Adipocyte (in vitro differentiated cells): Measurements from ENCODE around the gene GPR142.

Experiments
- DNase-seq: peaks from one replicate; pipeline ENCODE4 v3.0.0-alpha.2; 2015; ENCODE audit warnings: low read depth
- H3K27me3 ChIP-seq: replicated peaks from 2 replicates; pipeline ENCODE4 v1.7.0; 2013; ENCODE audit warnings: mild to moderate bottlenecking, low read length, moderate library complexity; ENCODE audit not compliant: control insufficient read depth, insufficient read depth
- H3K36me3 ChIP-seq: 2 replicates; pipeline ENCODE4 v1.7.0; 2013; ENCODE audit warnings: low read length, mild to moderate bottlenecking, moderate library complexity; ENCODE audit not compliant: control insufficient read depth, insufficient read depth, severe bottlenecking
- H3K4me1 ChIP-seq: 2 replicates; pipeline ENCODE4 v1.7.0; 2013; ENCODE audit warnings: mild to moderate bottlenecking, low read length, moderate library complexity; ENCODE audit not compliant: control insufficient read depth, insufficient read depth
- H3K4me3 ChIP-seq: 2 replicates; pipeline ENCODE4 v1.7.0; 2013; ENCODE audit warnings: mild to moderate bottlenecking, low read length, moderate library complexity
- H3K9ac ChIP-seq: 2 replicates; pipeline ENCODE4 v1.7.0; 2013; ENCODE audit warnings: mild to moderate bottlenecking, low read length, moderate library complexity
- H3K9me3 ChIP-seq: 2 replicates; pipeline ENCODE4 v1.7.0; 2013; ENCODE audit warnings: mild to moderate bottlenecking, low read length, moderate library complexity; ENCODE audit not compliant: control insufficient read depth

GPR142 gene

DNA sequence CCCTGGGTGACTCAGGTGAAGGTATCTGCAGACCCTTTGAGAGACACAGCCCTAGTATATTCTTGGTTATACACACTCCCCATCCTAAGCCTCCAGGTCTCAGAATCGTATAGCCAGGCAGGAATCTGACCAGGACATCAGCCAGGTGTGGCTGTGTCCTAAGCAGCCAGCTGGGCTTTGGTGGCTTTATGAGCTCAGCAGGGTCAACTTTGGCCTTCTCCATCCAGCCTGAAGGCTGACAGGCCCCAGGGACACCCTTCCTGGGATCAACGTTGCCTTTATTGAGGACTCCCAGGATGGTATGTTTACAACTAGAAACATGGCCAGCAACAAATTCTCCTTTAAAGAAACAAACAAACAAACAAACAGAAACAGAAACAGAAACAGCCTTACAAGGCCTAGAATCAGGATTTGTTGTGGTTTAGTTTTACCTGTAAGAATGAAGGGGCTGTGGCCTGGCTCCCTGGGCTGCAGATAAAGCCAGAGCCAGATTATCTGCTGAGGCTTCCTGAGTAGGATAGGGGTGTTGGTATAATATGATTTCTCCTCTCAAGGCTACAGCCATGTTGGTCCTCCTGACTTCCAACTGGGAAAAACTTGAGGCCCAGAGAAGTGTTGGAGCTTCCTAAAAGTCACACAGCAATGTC, 32.8 kb upstream of the GPR142 start:
- no peak overlapping the region for H3K4me3 ChIP-seq
- H3K27me3 ChIP-seq: peaks cover 57% of the 10 kb centered on the region
- no peaks in the 10 kb centered on the region for H3K4me1 ChIP-seq
- no peaks in the 10 kb centered on the region for H3K36me3 ChIP-seq
- no peak for DNase-seq
- H3K9ac ChIP-seq: no peak overlapping the region
- H3K9me3 ChIP-seq: peaks cover 18% of the 10 kb centered on the region

DNA sequence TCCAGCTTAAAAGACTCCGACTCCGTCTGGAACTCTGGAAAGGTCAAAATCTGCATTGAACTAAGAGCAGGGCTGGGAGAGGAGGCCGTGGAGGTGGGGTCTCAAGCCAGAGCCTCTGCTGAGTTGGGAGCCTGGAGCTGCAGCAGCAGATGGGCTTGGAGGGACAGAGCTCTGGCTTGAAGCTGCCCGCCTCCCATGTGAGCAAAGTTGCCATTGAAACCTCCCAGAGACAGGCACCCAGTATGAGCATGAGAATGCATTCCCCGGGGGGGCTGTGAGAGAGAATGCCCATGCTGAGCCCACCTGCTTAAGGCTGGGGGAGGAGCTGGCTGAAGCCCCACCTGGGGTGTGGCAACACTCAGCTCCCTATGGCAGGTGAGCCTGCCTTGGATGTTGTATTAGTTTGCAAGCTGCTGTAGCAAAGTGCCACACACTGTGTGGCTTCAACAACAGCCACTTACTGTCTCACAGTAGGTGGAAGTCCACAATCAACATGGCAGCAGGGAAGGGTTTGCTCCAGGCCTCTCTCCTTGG, 31.7 kb upstream of the GPR142 start:
- Histone ChIP-seq H3K36me3 (no peaks in the 10 kb centered on the region), H3K9ac (no peak overlapping the region), H3K4me1 (no peaks in the 10 kb centered on the region), H3K4me3 (no peak overlapping the region), H3K9me3 (peaks cover 18% of the 10 kb centered on the region), H3K27me3 (peaks cover 57% of the 10 kb centered on the region)
- DNase-seq: no peak

DNA sequence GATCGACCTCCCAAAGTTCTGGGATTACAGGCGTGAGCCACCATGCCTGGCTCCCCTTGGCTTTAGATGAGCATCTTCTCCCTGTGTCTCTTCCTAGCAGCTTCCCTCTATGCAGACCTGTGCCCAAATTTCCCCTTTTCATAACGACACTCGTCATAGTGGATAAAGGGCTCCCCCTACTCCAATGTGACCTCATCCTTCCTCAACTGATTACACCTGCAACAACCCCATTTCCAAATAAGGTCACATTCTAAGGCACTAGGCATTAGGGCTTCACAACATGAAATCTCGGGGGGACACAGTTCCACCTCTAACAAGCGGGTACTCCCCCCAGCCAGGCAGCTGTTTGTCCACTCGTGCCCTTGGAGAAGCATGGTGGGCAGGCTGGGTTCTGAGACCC, 31.0 kb upstream of the GPR142 start:
- no peaks in the 10 kb centered on the region for H3K36me3 ChIP-seq
- peaks cover 55% of the 10 kb centered on the region for H3K27me3 ChIP-seq
- peaks cover 18% of the 10 kb centered on the region for H3K9me3 ChIP-seq
- H3K9ac ChIP-seq: no peak overlapping the region
- no peak for DNase-seq
- no peak overlapping the region for H3K4me3 ChIP-seq
- H3K4me1 ChIP-seq: no peaks in the 10 kb centered on the region

DNA sequence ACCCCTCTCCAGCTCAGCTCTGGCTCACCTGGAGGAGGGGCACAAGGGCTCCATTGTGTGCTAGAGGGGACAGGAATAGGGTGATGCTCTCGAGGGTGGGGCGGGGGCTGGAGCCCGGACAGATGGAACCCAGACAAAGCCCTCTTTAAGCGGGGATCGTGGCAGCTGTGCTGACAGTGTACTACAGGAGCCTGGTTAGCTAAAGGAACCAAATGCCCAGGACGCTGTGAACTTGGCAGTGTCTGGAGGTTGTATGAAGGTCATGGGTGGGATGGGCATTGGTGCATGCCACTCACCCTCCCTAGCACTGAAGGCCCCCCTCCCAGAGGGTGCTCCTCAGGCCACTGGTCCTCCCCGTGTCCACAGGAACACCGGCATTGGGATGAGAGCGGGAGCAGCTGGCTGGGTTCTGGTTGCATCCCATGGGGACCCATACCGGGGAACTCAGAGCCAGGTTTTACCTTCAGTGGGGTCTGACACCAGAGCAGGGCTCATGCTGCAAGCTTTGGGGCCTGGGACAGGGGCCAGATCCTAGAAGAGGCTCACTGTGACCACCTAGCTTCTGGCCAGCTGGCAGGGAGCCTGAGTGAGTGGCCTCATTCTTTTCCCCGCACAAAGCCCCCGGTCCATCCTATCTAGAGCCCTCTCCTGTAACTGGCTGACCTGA, 29.3 kb upstream of the GPR142 start:
- Histone ChIP-seq H3K9me3 (peaks cover 18% of the 10 kb centered on the region), H3K4me1 (no peaks in the 10 kb centered on the region), H3K4me3 (no peak overlapping the region), H3K36me3 (no peaks in the 10 kb centered on the region), H3K27me3 (peaks cover 47% of the 10 kb centered on the region), H3K9ac (no peak overlapping the region)
- DNase-seq: no peak

DNA sequence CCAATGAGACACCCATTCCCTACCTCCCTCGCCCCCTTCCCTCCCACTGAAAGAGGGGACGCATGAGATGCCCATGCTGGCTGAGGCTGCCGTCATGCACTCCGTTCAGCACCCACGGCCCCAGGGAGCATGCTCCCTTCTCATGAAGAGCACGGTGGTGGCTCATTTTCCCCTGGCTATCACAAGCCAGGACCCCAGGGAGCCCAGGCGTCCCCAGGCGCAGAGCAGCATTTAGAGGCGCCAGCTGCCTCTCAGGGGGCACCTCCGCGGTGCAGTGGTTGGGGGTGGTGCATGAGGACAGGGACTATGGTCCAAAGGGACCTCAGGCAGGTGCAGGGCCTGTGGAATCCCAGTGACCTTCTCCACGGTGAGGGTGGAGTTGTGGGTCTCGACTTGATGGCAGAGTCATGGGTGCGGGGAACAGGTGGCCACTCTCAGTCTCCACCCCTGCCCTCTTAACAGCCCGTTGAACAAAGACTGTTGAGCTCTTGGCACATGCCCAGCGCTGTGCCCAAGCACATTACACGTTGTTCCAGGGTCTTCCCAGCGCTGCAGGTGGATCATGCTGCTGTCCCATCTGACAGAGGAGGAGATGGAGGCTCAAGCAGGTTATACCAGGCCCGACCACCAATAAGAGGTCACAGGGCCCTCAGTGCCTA, 27.6 kb upstream of the GPR142 start:
- H3K9me3 ChIP-seq: peaks cover 9% of the 10 kb centered on the region
- H3K9ac ChIP-seq: no peak overlapping the region
- DNase-seq: no peak
- peaks cover 54% of the 10 kb centered on the region for H3K27me3 ChIP-seq
- no peak overlapping the region for H3K4me3 ChIP-seq
- no peaks in the 10 kb centered on the region for H3K4me1 ChIP-seq
- H3K36me3 ChIP-seq: no peaks in the 10 kb centered on the region

DNA sequence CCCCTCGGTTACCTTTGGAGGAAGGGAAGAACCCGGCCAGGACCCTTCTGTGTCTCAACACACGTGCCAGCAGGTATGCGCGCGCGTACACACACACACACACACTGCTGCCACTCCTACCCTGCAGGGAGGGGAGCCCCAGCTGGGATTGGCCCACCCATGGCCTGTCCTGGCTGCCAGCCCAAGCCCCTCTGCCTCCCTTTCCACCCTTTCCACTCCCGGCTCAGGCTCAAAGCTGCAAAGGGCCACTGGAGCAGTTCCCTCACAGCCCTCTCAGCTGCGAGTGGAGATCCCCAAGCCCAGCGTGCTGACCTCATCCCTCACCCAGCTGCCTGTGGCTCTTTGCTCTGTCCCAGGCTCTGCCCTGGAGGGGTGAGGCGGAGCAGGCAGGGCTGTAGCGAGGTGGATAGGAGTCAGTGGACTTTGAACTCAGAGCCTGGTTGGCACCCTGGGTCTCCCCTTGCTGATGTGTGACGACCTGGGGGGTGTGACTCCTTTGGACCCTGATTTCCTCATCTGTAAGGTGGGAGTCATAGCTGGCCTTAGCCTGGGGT, 26.8 kb upstream of the GPR142 start:
- no peak for DNase-seq
- Histone ChIP-seq H3K4me1 (no peaks in the 10 kb centered on the region), H3K36me3 (no peaks in the 10 kb centered on the region), H3K9ac (no peak overlapping the region), H3K9me3 (peaks cover under 1% of the 10 kb centered on the region), H3K4me3 (no peak overlapping the region), H3K27me3 (peaks cover 52% of the 10 kb centered on the region)

DNA sequence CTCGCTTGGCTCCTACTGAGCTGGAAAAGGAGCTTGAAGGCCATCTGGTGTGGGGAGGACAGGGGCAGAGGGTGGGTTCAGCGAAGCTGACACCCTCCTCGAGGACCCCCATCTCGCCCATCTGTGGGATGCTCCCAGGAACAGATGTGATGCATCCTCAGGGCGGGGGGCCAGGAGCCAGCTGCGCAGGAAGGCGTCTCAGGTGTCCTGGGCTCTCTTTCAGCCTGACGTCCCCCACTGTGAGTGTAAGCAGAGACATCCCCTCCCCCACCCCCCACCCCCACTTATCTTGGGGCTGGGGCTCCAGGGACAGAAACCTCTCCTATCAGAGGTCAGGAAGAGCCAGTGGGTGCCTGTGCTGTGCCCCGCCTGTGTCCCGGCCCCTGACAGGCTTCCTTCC, 25.1 kb upstream of the GPR142 start:
- Histone ChIP-seq H3K36me3 (no peaks in the 10 kb centered on the region), H3K4me1 (no peaks in the 10 kb centered on the region), H3K4me3 (no peak overlapping the region), H3K27me3 (peaks cover 53% of the 10 kb centered on the region), H3K9me3 (no peaks in the 10 kb centered on the region), H3K9ac (no peak overlapping the region)
- no peak for DNase-seq

DNA sequence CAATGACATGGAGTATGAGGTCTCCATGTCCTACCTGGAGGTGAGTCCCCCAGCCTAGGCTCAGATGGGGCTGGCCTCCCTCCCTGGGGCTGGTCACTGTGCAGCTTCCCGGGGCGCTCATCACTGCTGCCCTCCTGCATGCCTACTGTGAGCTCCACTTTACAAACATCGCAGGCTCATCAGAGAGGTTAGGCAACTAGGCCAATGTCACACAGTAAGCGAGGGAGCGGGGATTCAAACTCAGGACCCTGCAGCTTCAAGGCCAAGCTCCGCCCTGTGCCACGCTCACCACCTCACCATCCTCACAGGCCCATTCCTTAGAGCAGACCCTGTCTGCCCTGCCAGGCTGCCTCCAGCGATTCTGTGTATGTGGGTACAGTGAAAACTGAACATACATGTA, 24.2 kb upstream of the GPR142 start:
- H3K4me1 ChIP-seq: no peaks in the 10 kb centered on the region
- peaks cover 46% of the 10 kb centered on the region for H3K27me3 ChIP-seq
- no peak overlapping the region for H3K4me3 ChIP-seq
- no peaks in the 10 kb centered on the region for H3K9me3 ChIP-seq
- H3K36me3 ChIP-seq: no peaks in the 10 kb centered on the region
- DNase-seq: no peak
- H3K9ac ChIP-seq: no peak overlapping the region

DNA sequence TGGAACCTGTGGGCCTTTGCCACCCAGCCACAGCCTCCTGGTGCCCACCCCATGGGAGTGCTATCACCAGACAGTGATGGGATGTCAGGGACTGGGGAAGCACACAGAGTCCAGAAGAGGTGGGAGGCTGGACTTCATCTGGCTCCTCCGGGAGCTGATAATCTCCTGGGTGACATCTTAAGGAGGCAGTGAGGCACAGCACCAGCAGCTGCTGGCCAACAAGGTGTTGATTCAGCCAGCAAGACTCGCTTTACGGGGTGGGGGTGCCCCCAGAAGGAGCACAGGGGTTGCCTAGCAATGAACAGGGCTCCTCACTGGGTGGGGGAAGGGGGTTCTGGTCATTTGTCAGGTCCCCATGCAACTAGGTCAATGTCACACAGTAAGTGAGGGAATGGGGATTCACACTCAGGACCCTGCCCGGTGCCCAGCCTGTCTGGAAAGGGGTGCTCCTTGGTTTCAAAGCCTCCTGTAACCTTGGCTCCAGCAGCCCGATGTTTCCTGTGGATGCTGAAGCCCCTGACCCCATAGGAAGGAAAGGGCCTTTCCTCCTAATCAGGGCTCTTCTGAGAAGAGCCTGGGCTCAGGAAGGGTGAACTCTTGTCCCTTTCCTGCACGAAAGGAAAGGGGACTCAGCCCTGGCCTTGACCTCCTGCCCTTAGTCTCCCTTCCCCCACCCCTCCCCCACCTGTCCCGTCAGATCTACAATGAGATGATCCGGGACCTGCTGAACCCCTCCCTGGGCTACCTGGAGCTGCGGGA, 23.6 kb upstream of the GPR142 start:
- Histone ChIP-seq H3K4me1 (no peaks in the 10 kb centered on the region), H3K9ac (no peak overlapping the region), H3K9me3 (no peaks in the 10 kb centered on the region), H3K4me3 (no peak overlapping the region), H3K36me3 (no peaks in the 10 kb centered on the region), H3K27me3 (peaks cover 48% of the 10 kb centered on the region)
- no peak for DNase-seq

DNA sequence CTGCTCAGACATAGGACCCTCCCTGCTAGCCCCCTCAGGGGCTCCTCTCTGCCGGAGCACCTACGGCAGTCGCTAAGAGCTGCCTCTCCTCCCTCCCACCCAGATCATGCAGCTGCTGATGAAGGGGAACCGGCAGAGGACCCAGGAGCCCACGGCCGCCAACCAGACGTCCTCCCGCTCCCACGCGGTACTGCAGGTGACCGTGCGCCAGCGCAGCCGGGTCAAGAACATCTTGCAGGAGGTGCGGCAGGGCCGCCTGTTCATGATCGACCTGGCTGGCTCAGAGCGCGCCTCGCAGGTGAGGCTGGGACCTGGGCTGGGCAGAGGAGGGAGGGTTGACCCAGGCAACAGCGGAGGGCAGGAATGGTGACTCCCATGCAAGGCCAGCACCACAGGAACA, 22.6 kb upstream of the GPR142 start:
- Histone ChIP-seq H3K27me3 (peaks cover 49% of the 10 kb centered on the region), H3K36me3 (no peaks in the 10 kb centered on the region), H3K4me1 (no peaks in the 10 kb centered on the region), H3K9me3 (no peaks in the 10 kb centered on the region), H3K9ac (no peak overlapping the region), H3K4me3 (no peak overlapping the region)
- no peak for DNase-seq
